ENCODE data around the gene VOPP1. TPM values are rescaled to one million over a fixed set of nuclear protein-coding genes. Genes with fewer than 3 reads are reported as not detected.

VOPP1 gene
- total and polyA plus RNA-seq, 10 of the 15 experiments (the other 5 are each of a cell fraction or from before 2014, with no cell fraction given) = 32.8 to 206 (median 129) TPM

DNA sequence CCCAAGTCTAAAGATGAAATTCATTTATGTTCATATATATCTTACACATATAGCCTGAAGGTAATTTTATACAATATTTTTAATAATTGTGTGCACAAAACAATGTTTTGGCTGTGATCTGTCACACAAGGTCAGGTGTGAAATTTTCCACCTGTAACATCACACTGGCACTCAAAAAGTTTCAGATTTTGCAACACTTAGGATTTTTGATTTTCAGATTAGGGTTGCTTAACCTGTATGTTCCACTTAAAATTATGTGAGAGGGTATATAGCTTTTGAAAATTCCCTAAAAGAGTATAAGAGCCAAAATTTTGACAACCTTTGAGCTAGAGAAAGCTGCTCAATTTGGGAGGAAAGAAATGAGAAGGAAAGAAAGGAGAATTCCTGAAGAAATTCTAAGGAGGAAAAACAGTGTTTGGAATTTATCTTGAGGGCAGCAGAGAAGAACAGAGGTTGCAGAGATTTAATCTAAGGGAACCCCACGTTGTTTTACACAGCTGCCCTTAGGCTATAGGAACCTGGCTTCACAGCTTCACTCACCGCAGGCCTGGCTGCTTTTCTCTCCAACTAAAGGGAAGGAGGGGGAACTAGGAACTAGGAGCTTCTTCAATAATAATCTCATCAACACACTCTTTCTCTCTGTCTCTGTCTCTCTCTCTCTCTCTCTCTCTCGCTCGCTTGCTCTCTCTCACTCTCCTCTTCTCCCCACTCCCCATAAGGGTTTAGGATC, 8.5 kb downstream of the VOPP1 start:
- in situ Hi-C loops (cut with MboI) (loop anchor here (25.0 kb wide), 1 partner anchor 801 kb away; the partner anchor contains the start of gene SEC61G), intact Hi-C loops (cut with micrococcal nuclease; ENCODE audit: unreplicated experiment) (loop anchor here (10.0 kb wide), 1 partner anchor 489 kb away; no protein-coding TSS in a partner anchor)
- peaks cover 3% of the 10 kb centered on the region; the same call in 1 of the 2 replicates for H4K20me1 ChIP-seq (ENCODE audit: control insufficient read depth, insufficient read depth)
- peaks cover 79% of the 10 kb centered on the region for H3K4me1 ChIP-seq (ENCODE audit: control insufficient read depth, insufficient read depth, low read length)
- no peak for FAIRE-seq
- peaks cover 98% of the 10 kb centered on the region for H3K79me2 ChIP-seq (ENCODE audit: control insufficient read depth, insufficient read depth, low read length)
- no peaks in the 10 kb centered on the region for H3K9me3 ChIP-seq (replicated peaks; ENCODE audit: control insufficient read depth, insufficient read depth, low read length)
- H3K9ac ChIP-seq (ENCODE audit: control insufficient read depth, insufficient read depth, low read length) = no peak overlapping the region
- ChIA-PET POLR2A (interaction anchor here (0.6 to 8.8 kb wide), 5 partner anchors 16 to 491 kb away, joined by 3 to 156 read pairs (median 4); no protein-coding TSS in a partner anchor), SMC1A (ENCODE audit: uncharacterized antibody, unreplicated experiment) (interaction anchor here (0.9 to 12.6 kb wide), 9 partner anchors 10 to 276 kb away, joined by 3 to 263 read pairs (median 10); no protein-coding TSS in a partner anchor), CTCF (interaction anchor here (0.8 to 4.4 kb wide), 8 partner anchors 10 to 57 kb away, joined by 3 to 35 read pairs (median 4); no protein-coding TSS in a partner anchor), RAD21 (ENCODE audit: unreplicated experiment) (interaction anchor here (0.8 to 11.6 kb wide), 9 partner anchors 8 to 198 kb away, joined by 3 to 245 read pairs (median 4); partner anchors contain the start of gene LANCL2)
- ATAC-seq = no peak
- H3K27ac ChIP-seq (ENCODE audit: control insufficient read depth, insufficient read depth) = peak overlapping the region; percentile 34
- WGBS (ENCODE audit: insufficient coverage, insufficient replicate concordance, low lambda C conversion rate, missing lambda C conversion rate) = 12% methylated on average over 4 of the region's 4 CpGs
- no TSS peak for BruUV-seq (replicated peaks)
- H3K4me2 ChIP-seq (ENCODE audit: control insufficient read depth, insufficient read depth) = peak overlapping the region; percentile 67
- peak overlapping the region; percentile 29 for H3K4me3 ChIP-seq
- TF ChIP-seq, protein P1, sequence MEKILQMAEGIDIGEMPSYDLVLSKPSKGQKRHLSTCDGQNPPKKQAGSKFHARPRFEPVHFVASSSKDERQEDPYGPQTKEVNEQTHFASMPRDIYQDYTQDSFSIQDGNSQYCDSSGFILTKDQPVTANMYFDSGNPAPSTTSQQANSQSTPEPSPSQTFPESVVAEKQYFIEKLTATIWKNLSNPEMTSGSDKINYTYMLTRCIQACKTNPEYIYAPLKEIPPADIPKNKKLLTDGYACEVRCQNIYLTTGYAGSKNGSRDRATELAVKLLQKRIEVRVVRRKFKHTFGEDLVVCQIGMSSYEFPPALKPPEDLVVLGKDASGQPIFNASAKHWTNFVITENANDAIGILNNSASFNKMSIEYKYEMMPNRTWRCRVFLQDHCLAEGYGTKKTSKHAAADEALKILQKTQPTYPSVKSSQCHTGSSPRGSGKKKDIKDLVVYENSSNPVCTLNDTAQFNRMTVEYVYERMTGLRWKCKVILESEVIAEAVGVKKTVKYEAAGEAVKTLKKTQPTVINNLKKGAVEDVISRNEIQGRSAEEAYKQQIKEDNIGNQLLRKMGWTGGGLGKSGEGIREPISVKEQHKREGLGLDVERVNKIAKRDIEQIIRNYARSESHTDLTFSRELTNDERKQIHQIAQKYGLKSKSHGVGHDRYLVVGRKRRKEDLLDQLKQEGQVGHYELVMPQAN (conservative IDR thresholded peaks at IDR 0.05) = no peak
- TF ChIP-seq ZZZ3 (IDR thresholded peaks at IDR 0.05; ENCODE audit: control insufficient read depth, insufficient read length, low read depth) = no peak
- TF ChIP-seq TAF1 (IDR thresholded peaks at IDR 0.05; ENCODE audit: borderline replicate concordance, low read depth, low read length) = no peak
- TF ChIP-seq STAT3 (IDR thresholded peaks at IDR 0.05; ENCODE audit: low read depth, low read length) = no peak
- 0 out of 2 replicates have a peak, but pooled peaks have one; percentile 15 for TF ChIP-seq IKZF1 (conservative IDR thresholded peaks at IDR 0.05)
- no peak for TF ChIP-seq SMARCA5 (IDR thresholded peaks at IDR 0.05)
- TF ChIP-seq FOS (IDR thresholded peaks at IDR 0.05; ENCODE audit: borderline replicate concordance, extremely low read depth, insufficient read length) = no peak
- TF ChIP-seq SMC3 (IDR thresholded peaks at IDR 0.05; ENCODE audit: borderline replicate concordance, low read length) = no peak
- 0 out of 4 replicates have a peak, but pooled peaks cover 0 to 2% of the 10 kb centered on the region in 2 experiments for H3K36me3 ChIP-seq (ENCODE audit: control insufficient read depth in 2 of 2, insufficient read depth in 2 of 2, low read length in 1 of 2)
- DNase-seq (ENCODE audit: low read depth, low spot score) = no peak
- H3K27me3 ChIP-seq (replicated peaks in 1 of 2; ENCODE audit: control insufficient read depth in 2 of 2, insufficient read depth in 2 of 2, low read length in 1 of 2) = no peaks in the 10 kb centered on the region
- H2AFZ ChIP-seq (ENCODE audit: control insufficient read depth, low read depth, low read length) = no peak overlapping the region
